ENCODE measurements around the gene ULBP3.
A peak's percentile ranks its signal among the peaks of the same experiment; 100 is the strongest.
"Not testable (repeated sequence)": the region's sequence is repeated elsewhere in the genome, so short reads cannot be mapped to it uniquely, and the experiment has no call there.

ULBP3 gene

DNA sequence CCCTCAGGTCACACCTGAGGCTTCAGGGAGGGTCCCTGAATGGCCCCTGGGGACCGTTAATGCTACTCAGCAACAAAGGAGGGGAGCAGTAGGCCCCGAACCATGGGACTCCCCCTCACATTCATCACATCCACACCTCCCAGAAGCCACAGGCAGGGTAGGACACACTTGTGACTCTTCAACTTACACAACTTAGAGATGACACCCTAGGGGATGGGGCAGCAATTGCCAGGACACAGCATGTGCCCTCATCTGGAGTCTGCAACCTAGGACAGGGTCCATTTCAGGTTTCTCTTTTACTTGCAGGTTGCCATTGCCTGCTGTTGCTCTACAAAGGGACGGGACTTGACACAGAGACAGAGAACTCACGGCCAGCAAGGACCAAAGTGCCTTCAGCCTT is 770 bp downstream of the ULBP3 start:
- ATAC-seq (replicated peaks) (peak; percentile 10), DNase-seq (no peak)
- Mint-ChIP-seq H3K4me1 (peaks cover 17 to 35% of the 10 kb centered on the region in 2 donors), H3K36me3 (peaks cover 2 to 3% of the 10 kb centered on the region in 2 donors), H3K27me3 (peaks cover 41 to 42% of the 10 kb centered on the region in 2 donors), H3K27ac (no peak overlapping the region), H3K9me3 (no peaks in the 10 kb centered on the region), H3K4me3 (peak overlapping the region; percentile 83 to 85)

GRCh38 chr6:150065083-150065482 is 3.8 kb downstream of the ULBP3 start:
- H3K27me3 Mint-ChIP-seq: peaks cover 39% of the 10 kb centered on the region in 2 donors
- peaks cover 2 to 3% of the 10 kb centered on the region in 2 donors for H3K36me3 Mint-ChIP-seq
- peaks cover 9 to 19% of the 10 kb centered on the region in 2 donors for H3K4me1 Mint-ChIP-seq
- H3K9me3 Mint-ChIP-seq: no peaks in the 10 kb centered on the region
- no peak overlapping the region for H3K27ac Mint-ChIP-seq
- ATAC-seq (replicated peaks) (no peak), DNase-seq (no peak)
- H3K4me3 Mint-ChIP-seq: no peak overlapping the region

- peaks cover 51 to 52% of the 10 kb centered on the region in 2 donors for H3K27me3 Mint-ChIP-seq
- H3K4me3 Mint-ChIP-seq: no peak overlapping the region
- H3K9me3 Mint-ChIP-seq: no peaks in the 10 kb centered on the region
- peaks cover 10 to 13% of the 10 kb centered on the region in 2 donors for H3K4me1 Mint-ChIP-seq
- peaks cover 2 to 3% of the 10 kb centered on the region in 2 donors for H3K36me3 Mint-ChIP-seq
- DNase-seq (no peak), ATAC-seq (replicated peaks) (no peak)
- H3K27ac Mint-ChIP-seq: no peak overlapping the region
These were observed 5.3 kb downstream of the ULBP3 start for GRCh38 chr6:150063640-150064039.

DNA sequence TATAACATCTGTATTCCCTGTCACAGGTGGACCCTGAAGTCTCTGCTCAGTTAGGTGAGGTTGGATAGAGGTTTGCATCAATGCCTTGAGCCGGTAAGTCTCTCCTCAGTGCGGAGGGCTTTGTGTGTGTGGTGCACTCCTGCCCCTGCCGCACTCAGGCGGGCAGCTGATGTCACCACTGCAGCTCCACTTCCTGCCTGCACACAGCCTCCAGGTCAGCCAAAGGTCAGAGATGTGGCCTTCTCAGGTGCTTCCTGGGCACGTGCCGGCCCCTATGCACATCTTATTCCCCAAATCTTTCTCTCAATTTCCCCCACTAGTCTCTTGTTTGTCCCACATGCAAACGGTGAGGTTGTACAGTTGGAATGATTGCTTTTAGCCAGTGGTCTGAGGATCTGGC is 8.9 kb downstream of the ULBP3 start:
- H3K4me1 Mint-ChIP-seq, H3K36me3 Mint-ChIP-seq, H3K9me3 Mint-ChIP-seq, H3K4me3 Mint-ChIP-seq, DNase-seq: not testable (repeated sequence)
- Mint-ChIP-seq H3K27me3 (peaks cover 50 to 53% of the 10 kb centered on the region in 2 donors), H3K27ac (peak overlapping the region; percentile 32)
- ATAC-seq (replicated peaks): peak; percentile 68 to 75

DNA sequence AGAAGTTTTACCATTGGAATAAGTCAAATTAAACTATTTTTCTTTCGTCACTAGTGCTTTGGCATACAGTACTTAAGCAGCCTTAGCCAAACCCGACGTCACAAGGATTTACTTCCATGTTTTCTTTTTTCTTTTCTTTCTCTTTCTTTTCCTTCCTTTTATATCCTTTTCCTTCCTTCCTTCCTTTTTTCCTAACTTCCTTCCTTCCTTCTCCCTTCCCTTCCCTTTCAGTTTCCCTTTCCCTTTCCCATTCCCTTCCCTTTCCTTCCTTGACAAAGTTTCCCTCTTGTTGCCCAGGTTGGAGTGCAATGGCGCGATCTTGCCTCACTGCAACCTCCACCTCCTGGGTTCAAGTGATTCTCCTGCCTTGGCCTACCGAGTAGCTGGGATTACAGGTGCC is 9.9 kb downstream of the ULBP3 start:
- peaks cover 6 to 8% of the 10 kb centered on the region in 2 donors for H3K4me1 Mint-ChIP-seq
- H3K9me3 Mint-ChIP-seq: peaks cover 4 to 15% of the 10 kb centered on the region in 2 donors
- H3K27me3 Mint-ChIP-seq: peaks cover 50 to 53% of the 10 kb centered on the region in 2 donors

GRCh38 chr6:150058231-150058792 is 10.6 kb downstream of the ULBP3 start:
- H3K36me3 Mint-ChIP-seq: no peaks in the 10 kb centered on the region
- peaks cover 6 to 18% of the 10 kb centered on the region in 2 donors for H3K9me3 Mint-ChIP-seq
- DNase-seq: no peak
- no peak for ATAC-seq (replicated peaks)
- no peak overlapping the region for H3K4me3 Mint-ChIP-seq
- H3K27me3 Mint-ChIP-seq: peaks cover 52 to 55% of the 10 kb centered on the region in 2 donors
- H3K27ac Mint-ChIP-seq: no peak overlapping the region
- H3K4me1 Mint-ChIP-seq: peaks cover 6 to 8% of the 10 kb centered on the region in 2 donors

More for the DNA sequence above, 9.9 kb downstream of the ULBP3 start:
- DNase-seq (no peak), ATAC-seq (replicated peaks) (no peak)
- Mint-ChIP-seq H3K4me3 (no peak overlapping the region), H3K27ac (no peak overlapping the region), H3K36me3 (peaks cover under 1 to 2% of the 10 kb centered on the region in 2 donors)

GRCh38 chr6:150057501-150057951 is 11.4 kb downstream of the ULBP3 start:
- H3K4me1 Mint-ChIP-seq: peaks cover 6 to 8% of the 10 kb centered on the region in 2 donors
- H3K4me3 Mint-ChIP-seq: no peak overlapping the region
- H3K27ac Mint-ChIP-seq: no peak overlapping the region
- ATAC-seq (replicated peaks) (no peak), DNase-seq (no peak)
- peaks cover 9 to 20% of the 10 kb centered on the region in 2 donors for H3K9me3 Mint-ChIP-seq
- peaks cover 59 to 62% of the 10 kb centered on the region in 2 donors for H3K27me3 Mint-ChIP-seq
- no peaks in the 10 kb centered on the region for H3K36me3 Mint-ChIP-seq

DNA sequence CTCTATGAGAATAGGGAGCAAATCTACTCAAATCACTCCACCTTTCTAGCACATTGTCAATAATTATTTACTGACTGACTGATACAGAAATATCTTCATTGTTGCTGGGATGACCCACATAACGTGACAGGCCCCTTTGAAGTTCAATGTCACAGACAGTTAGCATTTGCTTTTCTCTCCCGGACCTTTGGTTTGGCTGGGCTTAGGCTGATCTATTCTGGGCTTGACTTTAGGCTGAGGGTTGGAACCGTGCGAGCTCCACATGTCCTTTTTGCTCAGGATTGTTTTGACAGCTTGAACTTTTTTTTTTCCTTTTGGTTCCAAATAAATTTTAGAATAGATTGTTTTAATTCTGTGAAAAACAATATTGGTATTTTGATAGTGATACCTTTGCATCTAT is 12.0 kb downstream of the ULBP3 start:
- no peak overlapping the region for H3K27ac Mint-ChIP-seq
- H3K9me3 Mint-ChIP-seq: peaks cover 9 to 21% of the 10 kb centered on the region in 2 donors
- H3K4me1 Mint-ChIP-seq: peaks cover 6 to 8% of the 10 kb centered on the region in 2 donors
- no peak overlapping the region for H3K4me3 Mint-ChIP-seq
- H3K27me3 Mint-ChIP-seq: peaks cover 64 to 68% of the 10 kb centered on the region in 2 donors
- ATAC-seq (replicated peaks) (no peak), DNase-seq (no peak)
- no peaks in the 10 kb centered on the region for H3K36me3 Mint-ChIP-seq

DNA sequence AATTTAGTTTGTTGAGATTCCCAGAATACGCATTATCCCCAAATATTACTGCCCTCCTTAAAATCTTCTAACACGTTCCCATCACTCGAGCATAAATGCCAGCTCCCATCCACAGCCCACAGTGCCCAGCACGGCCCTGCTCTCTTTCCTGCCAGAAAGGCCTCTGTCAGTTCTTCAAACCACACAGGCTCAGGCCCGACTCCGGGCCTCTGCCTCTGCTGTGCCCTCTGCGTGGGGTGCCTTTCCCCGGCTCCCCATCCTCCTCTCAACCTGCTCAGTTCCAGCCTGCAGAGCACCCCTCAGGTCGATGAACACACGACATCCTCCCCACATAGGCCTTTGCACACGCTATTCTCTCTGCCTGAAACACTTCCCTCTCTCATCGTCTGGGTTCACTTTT is 12.8 kb downstream of the ULBP3 start:
- Mint-ChIP-seq H3K9me3 (peaks cover 9 to 21% of the 10 kb centered on the region in 2 donors), H3K27ac (no peak overlapping the region), H3K27me3 (peaks cover 65 to 68% of the 10 kb centered on the region in 2 donors), H3K36me3 (no peaks in the 10 kb centered on the region), H3K4me1 (peaks cover 6 to 8% of the 10 kb centered on the region in 2 donors), H3K4me3 (no peak overlapping the region)
- ATAC-seq (replicated peaks) (no peak), DNase-seq (no peak)

- Mint-ChIP-seq H3K4me3 (no peak overlapping the region), H3K9me3 (peaks cover 9 to 21% of the 10 kb centered on the region in 2 donors), H3K36me3 (no peaks in the 10 kb centered on the region), H3K27me3 (peaks cover 68% of the 10 kb centered on the region in 2 donors), H3K27ac (peak overlapping the region; percentile 27), H3K4me1 (peaks cover 4% of the 10 kb centered on the region in 2 donors)
- DNase-seq (no peak), ATAC-seq (replicated peaks) (no peak)
These were observed 13.8 kb downstream of the ULBP3 start for GRCh38 chr6:150055131-150055530.

- Mint-ChIP-seq H3K27me3 (peaks cover 58% of the 10 kb centered on the region in 2 donors), H3K4me1 (no peaks in the 10 kb centered on the region)
These were observed 15.5 kb downstream of the ULBP3 start for GRCh38 chr6:150053450-150053849.

GRCh38 chr6:150050846-150051245 is 18.1 kb downstream of the ULBP3 start:
- DNase-seq: no peak
- H3K27ac Mint-ChIP-seq: no peak overlapping the region
- peaks cover 9 to 21% of the 10 kb centered on the region in 2 donors for H3K9me3 Mint-ChIP-seq
- peaks cover 66 to 67% of the 10 kb centered on the region in 2 donors for H3K27me3 Mint-ChIP-seq
- no peaks in the 10 kb centered on the region for H3K36me3 Mint-ChIP-seq
- H3K4me3 Mint-ChIP-seq: no peak overlapping the region
- ATAC-seq (replicated peaks): no peak
- H3K4me1 Mint-ChIP-seq: no peaks in the 10 kb centered on the region

More at GRCh38 chr6:150053450-150053849, 15.5 kb downstream of the ULBP3 start:
- peaks cover 9 to 21% of the 10 kb centered on the region in 2 donors for H3K9me3 Mint-ChIP-seq
- DNase-seq: no peak
- H3K4me3 Mint-ChIP-seq: no peak overlapping the region
- H3K36me3 Mint-ChIP-seq: no peaks in the 10 kb centered on the region
- H3K27ac Mint-ChIP-seq: no peak overlapping the region
- ATAC-seq (replicated peaks): no peak

DNA sequence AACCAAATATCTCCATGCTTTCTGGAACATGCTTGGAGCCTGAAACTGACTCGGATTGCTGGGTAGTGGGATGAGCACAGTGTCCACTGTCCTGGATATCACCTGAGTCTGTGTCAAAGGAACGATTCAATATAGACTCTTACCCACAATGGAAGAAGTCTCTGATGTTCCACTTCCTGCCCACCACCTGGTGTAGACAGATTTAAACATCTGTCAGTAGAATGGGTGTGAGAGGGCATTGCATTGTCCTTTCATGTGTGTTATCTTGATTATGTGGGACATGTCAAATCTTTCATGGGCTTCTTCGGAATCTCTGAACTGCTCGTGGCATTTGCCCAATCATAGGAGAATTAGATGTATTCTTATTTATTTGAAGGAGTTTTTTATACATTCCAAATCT is 20.8 kb downstream of the ULBP3 start:
- DNase-seq (no peak), ATAC-seq (replicated peaks) (no peak)
- peaks cover 55 to 58% of the 10 kb centered on the region in 2 donors for H3K27me3 Mint-ChIP-seq
- no peaks in the 10 kb centered on the region for H3K36me3 Mint-ChIP-seq
- no peaks in the 10 kb centered on the region for H3K4me1 Mint-ChIP-seq
- peaks cover 3% of the 10 kb centered on the region in 2 donors for H3K9me3 Mint-ChIP-seq
- no peak overlapping the region for H3K4me3 Mint-ChIP-seq
- H3K27ac Mint-ChIP-seq: no peak overlapping the region

DNA sequence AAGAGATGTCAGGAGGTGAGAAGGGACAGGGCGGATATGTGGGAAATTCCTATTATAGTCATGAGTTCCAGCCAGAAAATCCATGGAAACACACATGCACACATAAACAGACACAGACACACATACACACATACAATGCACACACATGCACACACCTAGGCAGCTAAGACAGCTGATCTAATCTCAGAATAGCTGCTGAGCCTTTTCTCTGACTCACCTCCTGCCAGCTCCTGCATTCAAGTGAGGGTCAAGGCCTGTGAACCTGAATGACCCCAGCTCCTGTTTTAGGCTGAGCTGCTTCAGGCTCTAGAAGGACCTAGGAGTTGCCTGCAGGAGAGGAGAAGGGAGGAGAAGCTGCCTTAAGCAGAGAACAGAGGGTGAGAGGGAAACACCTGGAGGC is 22.0 kb downstream of the ULBP3 start:
- Mint-ChIP-seq H3K27me3 (peaks cover 53 to 56% of the 10 kb centered on the region in 2 donors), H3K27ac (no peak overlapping the region), H3K36me3 (no peaks in the 10 kb centered on the region), H3K4me3 (no peak overlapping the region), H3K4me1 (no peaks in the 10 kb centered on the region), H3K9me3 (no peaks in the 10 kb centered on the region)
- DNase-seq (no peak), ATAC-seq (replicated peaks) (no peak)

DNA sequence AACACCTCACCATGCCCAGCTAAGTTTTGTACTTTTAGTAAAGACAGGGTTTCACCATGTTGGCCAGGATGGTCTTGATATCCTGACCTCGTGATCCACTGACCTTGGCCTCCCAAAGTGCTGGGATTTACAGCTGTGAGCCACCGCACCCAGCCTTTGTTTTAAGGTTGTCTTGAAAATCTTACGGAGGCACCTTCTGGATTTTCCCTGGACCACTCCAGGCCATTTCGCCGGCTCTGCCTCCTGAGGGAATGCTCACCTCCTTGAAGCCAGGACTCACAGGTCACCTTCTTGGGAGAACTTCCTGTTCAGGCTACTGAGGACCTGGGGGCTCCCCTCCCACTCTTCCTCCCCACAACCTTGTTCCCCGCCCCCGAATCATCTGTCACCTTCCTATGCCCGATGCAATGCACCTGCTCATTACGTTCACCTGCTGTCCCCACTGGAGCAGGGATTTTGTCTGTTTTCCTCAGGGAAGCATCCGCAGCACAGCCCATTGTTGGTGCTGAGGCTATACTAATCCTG is 24.2 kb downstream of the ULBP3 start:
- no peaks in the 10 kb centered on the region for H3K4me1 Mint-ChIP-seq
- H3K27ac Mint-ChIP-seq: no peak overlapping the region
- peaks cover 65 to 70% of the 10 kb centered on the region in 2 donors for H3K27me3 Mint-ChIP-seq
- no peak for ATAC-seq (replicated peaks)
- H3K9me3 Mint-ChIP-seq: no peaks in the 10 kb centered on the region
- no peak overlapping the region for H3K4me3 Mint-ChIP-seq
- no peak for DNase-seq
- H3K36me3 Mint-ChIP-seq: no peaks in the 10 kb centered on the region

Measured in stimulated activated naive B cell treated with anti-CD40 and anti-IgM and Interleukin-4, amounts not matched to agents 10 μg/mL and 1 μg/mL and 100 μg/mL, for 72 hours (primary cell).